ENCODE data around the gene ICA1L. TPM values are rescaled to one million over a fixed set of nuclear protein-coding genes. Genes with fewer than 3 reads are reported as not detected.

The ICA1L gene
- total RNA-seq (2022; extraction: Qiagen RNA extraction; ENCODE audit: low read depth), result 1.2 to 2.5 TPM (median 1.6 TPM) in 5 replicates

DNA sequence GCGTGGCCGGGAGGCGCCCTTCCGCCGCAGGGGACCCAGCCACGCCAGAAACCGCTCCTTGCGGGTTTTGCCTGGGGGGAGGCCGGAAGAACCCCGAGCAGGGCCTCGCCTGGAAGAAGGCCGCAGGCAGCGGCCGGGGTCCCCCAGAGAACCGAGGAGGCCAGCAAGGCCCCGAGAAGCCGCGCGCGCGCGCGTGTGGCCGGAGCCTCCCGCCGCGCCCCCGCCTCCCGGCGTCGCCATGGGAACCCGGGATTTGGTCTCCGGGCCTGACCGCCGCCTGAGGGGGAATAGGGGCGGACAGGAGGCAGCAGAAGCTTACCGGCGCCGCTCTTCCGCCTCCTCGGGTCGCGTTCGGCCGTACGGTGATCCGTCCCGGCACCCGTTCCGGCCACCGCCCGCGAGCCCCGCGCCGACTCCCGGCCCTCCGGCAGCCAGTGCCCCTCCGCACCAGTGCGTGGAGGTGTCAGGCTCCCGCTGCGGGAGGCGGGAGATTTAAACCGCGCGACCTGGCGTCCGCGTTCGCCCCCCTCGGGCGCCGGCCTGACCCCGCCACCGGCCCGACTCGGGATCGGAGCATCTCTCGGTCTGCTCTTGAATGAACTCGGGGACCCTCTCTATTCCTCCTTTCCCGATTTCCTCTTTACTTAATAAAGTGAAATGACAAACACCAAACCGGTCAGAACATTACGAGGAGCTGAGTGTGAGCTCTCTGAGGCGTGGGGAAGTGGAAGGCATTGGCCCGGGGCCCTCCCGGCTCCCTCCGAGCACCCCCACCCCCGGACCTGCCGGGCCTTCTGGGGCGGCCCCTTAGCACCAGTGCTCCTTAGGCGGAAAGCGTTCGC, at the start of gene ICA1L:
ICA1L (minus strand) TSS at position 467 of the 842 bp plus-strand sequence. CDS start 42,757 bp downstream, outside the sequence.

DNA sequence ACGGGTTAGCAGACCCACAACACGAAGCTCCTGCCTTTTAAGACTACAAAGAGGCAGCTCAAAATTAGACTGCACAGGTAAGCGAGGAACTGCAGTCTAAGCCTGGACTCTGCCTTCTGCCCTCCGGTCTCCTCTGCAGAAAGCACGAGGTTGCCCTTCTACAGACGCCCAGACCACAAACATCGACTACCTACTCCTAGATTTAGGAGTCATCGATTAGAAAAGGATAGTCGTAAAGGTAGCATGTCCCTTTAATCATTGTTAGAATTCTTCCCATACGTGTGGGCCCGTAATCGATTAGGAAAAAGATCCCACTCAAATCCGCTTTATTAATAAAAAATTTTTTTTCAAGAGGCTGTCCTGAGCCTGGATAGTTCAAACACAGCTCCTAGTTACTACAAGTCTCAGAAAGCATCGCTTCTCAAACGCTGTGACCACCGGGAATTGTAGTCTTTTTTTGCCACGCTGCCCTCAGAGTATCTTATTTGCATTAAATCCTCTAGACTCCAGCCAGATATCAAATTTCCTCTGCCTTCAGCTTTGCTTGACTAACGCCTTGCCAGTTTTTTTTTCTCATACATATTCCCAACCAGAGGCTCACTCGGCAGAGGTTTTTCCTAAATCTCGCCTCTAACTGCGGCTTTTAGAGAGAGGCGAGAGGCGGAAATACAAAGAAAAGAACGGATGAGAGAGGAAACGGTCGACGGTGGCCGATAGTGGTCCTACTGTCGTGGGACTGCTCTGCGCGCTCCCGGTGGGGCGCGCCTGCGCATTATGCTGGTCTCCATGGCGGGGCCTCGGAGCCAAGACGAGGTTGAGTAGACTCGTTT, 40.2 kb upstream of the ICA1L start, which contains the start of the genes CARF and WDR12:
CARF (plus strand) TSS at position 764 of the 830 bp plus-strand sequence. CDS start 29,628 bp downstream, outside the sequence.
WDR12 (minus strand) TSS at position 162 of the 830 bp plus-strand sequence. CDS start 197 bp downstream, outside the sequence.

Other genes starting within 250 kb of the ICA1L start
- 1.2 to 2.7 TPM (median 2.0 TPM) in 5 replicates for gene FAM117B, start 236.8 kb downstream of the ICA1L start, total RNA-seq (2022; extraction: Qiagen RNA extraction; ENCODE audit: low read depth)
- 59.4 to 86.1 TPM (median 70.7 TPM) in 5 replicates for gene WDR12, start 39.9 kb upstream of the ICA1L start, total RNA-seq (2022; extraction: Qiagen RNA extraction; ENCODE audit: low read depth)
- gene CARF, start 40.5 kb upstream of the ICA1L start, total RNA-seq (2022; extraction: Qiagen RNA extraction; ENCODE audit: low read depth), result 1.2 to 1.9 TPM (median 1.4 TPM) in 5 replicates
- gene NBEAL1, start 143.1 kb upstream of the ICA1L start, total RNA-seq (2022; extraction: Qiagen RNA extraction; ENCODE audit: low read depth), result 3.0 to 5.2 TPM (median 4.4 TPM) in 5 replicates

All from A549 treated with ZK216348 at 1 μM for 4 hours (cell line).